GM19328 (cell line): ENCODE results near the gene ZNF460.

Experiments used
- ATAC-seq: cut with Tn5 transposase; IDR thresholded peaks from one replicate; pipeline ENCODE4 v1.9.1; 2021; ENCODE audit warnings: mild to moderate bottlenecking, moderate library complexity; ENCODE audit not compliant: unreplicated experiment

The ZNF460 gene

DNA sequence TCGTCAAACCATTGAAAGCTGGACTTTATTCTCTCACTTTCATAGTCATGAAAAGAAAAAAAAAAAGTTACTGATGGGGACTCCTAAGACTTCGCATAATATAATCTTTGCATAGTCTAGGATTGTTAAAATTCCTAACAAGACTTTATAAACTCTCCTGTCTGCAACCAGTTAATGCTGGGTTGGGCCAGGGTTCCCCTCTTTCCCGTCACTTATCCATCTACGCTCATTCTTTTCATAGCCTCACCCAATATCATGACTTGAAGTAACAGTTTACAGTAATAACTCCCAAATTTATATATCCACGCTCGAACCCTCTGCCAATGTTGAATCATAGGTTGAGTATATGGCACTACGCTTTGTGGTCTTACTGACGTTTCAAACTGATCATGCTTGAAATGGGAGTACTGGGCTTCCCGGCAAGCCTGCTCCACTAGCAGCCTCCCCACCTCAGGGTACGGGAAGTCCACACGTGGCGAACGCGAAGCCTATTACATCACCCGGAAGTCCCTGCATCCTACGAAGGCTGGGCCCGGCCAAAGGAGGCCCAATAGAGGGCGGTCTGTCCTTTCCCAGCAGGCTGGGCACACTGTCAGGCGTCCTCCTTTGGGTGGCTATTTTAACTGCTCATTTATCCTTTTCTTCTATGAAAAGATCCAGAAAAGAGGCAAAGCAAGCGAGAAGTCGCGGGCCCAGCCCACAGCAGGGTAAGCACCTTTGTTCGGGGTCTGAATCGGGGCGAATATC lies 694 bp upstream of the ZNF460 start:
- ATAC-seq, result peak; percentile 72

DNA sequence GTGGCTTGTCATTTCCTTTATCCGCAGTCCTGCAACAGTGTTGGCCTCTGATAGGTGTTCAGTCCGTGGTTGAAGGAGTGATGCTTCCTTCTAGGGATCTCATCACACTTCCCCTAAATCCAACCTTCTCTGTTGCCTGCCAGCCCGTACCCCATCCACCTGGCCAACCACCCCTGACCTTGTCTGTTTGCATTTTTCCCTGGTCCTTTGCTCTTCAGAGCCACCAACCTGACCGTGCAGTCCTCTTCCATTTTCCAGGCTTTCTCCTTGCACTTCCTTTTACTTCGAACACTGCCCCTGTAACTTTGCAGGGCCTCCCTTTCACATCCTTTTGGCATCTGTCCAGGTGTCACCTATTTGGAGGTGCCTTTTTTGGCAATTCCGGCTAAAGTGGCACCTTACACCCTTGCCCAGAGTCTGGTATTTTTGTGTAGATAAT lies 696 bp downstream of the ZNF460 start:
- ATAC-seq, result no peak

DNA sequence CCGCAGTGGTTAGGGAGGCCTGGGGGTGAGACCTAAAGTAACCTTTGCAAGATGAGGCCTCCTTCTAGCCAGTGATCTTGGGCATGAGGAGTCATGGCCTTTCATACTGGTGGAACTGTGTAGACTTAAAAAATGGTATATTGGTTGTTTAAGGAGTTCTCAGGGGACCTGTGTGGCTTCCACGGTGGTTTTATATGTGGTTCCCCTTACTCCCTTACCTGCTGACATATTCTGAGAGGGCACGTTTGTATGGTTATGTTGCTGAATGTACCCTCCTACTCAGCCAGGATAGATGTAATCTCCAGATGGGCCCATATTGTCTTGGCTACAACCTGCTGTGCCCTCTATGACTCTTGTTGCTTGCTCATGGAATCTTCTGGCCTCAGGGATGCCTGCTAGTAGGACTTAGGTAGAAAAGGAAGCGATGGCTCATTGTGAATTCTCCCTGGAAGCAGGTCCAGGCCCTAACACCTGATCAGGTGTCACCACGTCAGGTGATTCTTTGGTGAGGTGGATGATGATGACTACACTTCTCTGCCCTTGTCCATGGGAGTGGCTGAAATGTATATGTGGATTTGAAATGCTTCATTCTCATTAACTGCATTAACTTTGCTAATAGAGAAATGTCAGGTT lies 1.8 kb downstream of the ZNF460 start:
- ATAC-seq, result no peak

DNA sequence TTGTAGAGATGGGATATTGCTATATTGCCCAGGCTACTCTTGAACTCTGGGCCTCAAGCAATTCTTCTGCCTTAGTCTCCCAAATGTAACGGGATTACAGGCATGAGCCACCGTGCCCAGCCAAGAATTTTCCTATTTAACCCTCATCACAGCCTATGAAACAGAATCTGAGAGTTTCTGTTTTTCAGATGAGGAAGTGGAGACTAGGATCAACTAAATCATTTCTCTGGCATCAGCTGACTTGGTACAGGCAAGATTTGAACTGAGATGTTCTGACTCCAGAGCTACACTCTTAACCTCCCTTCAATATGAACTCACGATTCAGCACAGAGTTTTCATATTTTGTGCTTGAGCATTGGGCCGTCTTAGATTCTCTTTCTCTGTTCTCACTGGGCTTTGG lies 8.1 kb downstream of the ZNF460 start:
- ATAC-seq, result no peak

DNA sequence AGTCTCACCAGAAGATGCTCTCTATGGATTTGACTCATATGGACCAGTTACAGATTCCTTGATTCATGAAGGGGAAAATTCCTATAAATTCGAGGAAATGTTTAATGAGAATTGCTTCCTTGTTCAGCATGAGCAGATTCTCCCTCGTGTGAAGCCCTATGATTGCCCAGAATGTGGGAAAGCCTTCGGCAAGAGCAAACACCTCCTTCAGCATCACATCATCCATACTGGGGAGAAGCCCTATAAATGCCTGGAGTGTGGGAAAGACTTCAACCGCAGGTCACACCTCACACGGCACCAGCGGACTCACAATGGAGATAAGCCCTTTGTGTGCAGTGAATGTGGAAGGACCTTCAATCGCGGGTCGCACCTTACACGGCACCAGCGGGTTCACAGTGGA lies 10.7 kb downstream of the ZNF460 start:
- no peak for ATAC-seq

DNA sequence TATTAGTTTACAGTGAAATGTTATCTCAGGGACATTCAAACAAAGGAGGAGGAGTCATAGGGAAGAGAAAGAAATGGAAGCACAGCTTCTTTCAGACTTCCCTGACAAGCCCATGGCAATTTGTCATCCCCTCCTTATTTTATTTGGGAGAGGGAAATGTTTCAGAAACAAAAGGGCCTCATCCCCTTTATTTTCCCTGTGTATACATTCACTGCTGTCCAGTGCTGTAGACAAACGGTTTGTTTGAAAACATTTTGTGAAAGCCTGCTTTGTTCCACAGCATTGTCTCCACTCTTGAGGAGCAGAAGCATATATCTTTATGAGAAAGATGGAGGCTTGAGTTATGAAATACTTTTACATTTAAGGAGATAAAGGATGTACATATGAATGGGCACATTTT lies 12.3 kb downstream of the ZNF460 start:
- no peak for ATAC-seq

DNA sequence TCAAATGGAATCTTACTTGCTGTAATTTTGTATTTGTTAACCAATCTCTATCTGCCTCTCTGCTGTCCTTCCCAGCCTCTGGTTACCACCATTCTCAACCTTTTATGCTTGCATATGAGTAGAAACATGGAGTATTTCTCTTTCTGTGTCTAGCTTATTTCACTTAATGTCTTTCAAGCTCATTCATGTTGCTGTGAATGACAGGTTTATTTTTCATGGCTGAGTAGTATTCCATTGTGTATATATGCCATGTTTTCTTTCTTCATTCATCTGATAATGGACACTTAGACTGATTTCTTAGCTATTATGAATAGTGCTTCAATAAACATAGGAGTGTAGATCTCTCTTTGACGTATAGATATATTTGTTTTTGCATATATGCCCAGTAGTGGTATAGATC lies 13.4 kb downstream of the ZNF460 start:
- no peak for ATAC-seq

DNA sequence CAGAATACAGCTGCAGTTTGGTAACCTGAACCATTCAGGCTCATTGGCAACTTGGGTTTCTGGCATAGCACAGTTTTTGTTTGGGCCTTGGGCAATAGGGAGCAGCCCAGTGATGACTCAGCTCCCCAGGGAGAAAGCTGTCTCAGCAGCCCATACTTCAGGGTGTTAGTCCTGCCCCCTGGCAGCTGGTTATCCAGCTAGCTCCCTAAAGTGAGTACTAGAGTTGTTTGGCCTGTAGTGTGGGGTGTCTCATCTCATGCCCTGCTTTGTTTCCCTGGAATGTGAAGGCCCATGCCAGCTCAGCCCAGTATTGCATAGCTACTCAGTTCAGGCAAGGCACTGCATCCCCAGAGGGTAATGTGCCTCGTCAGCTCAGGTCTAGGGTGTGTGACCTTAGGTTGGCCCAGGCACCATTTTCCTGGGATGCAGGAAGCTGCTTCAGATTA lies 21.8 kb downstream of the ZNF460 start:
- no peak for ATAC-seq

DNA sequence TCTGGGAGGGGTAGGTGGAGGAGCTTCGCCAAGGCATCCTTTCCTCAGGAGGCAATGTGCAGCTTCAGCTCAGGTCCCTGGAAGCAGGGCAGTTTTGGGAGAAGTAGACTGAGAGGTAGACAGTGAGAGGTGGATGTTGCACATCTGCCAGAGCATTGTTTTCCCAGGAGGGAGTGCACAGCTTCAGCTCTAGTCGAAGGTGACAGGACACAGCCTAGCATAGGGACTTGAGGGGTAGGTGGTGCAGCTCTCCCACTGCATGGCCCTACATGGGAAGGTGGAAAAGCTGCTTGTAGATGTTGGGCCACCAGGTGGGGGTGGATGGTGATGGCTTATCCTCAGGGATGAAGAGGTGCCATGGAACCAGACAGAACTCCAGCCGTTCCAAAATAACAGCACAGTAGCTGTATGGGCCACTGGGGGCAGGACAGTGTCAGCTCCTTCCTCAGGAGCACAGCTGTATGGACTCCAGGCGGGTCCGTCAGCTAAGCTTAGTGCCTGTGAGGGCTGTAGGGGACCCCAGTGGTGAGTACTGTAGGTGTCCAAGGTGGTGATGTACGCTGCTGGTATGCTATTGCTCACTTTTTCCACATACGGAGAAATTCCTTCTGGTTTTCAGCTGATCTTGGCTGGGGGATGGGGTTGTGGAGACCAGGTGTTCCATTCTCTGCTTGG lies 22.6 kb downstream of the ZNF460 start:
- no peak for ATAC-seq

DNA sequence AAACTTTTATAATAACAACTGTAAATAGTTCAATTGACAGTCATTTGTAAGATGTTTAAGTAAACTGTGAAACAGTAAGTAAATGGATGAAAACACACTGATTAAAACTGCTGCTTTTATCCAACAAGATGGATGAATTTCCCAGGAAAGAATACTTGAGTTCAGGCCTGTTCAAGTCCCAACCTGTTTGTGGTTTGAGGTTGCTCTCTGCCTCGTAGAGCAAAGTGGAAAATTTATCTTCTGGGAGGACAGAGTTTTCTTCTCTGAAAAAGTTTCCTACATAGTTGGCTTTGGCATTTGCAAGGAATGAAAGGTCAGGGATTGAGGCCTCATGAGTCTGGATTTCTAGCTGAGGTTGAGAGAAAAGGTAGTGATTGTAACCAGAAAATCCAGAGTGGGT lies 24.8 kb downstream of the ZNF460 start:
- no peak for ATAC-seq

DNA sequence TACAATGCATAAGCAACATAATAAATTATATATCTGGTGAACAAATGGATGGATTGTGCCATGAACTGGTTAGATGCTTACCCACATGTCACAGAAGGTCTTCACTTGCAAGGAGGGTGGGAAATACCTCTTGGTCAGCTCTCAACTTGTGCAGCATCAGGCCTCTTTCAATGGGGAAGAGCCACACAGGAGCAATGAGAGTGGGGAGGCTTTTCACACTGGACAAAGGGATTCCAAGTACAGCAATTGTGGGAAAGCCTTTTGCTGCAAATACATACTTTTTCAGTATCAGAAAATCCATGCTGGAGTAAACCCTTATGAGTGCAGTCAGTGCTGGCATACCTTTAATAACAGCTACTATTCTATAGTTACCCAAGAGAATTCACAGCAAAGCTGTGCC lies 28.2 kb downstream of the ZNF460 start:
- no peak for ATAC-seq

DNA sequence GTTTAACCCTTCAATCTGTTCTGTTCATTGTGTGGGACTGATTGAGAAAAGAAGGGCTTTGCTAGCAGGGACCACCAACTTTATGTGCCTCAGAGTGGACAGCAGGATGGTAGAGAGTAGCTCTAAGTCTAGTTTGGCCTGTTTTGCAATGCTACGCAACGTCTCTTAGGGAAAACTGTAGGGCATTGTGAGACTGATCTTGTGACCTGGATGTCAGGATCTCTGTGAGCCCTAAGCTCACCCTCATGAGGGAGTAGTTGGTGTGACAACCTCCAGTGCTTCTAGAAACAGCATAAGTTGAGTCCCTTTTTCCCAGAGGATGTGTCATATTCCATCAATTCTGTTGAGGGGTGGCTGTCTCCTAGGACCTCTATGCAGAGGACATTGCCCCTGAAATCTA lies 30.5 kb downstream of the ZNF460 start:
- no peak for ATAC-seq

DNA sequence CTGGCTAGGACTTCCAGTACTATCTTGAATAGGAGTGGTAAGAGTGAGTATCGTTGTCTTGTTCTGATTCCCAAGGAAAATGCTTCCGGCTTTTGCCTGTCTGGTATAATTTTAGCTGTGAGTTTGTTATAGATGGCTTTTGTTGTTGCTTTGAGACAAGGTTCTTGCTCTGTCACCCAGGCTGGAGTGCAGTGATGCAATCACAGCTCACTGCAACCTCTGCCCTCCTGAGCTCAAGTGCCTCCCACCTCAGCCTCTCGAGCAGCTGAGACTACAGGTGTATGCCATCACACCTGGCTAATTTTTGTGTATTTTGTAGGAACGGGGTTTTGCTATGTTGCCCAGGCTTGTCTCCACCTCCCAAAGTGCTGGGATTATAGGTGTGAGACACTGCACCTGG lies 33.9 kb downstream of the ZNF460 start:
- no peak for ATAC-seq

DNA sequence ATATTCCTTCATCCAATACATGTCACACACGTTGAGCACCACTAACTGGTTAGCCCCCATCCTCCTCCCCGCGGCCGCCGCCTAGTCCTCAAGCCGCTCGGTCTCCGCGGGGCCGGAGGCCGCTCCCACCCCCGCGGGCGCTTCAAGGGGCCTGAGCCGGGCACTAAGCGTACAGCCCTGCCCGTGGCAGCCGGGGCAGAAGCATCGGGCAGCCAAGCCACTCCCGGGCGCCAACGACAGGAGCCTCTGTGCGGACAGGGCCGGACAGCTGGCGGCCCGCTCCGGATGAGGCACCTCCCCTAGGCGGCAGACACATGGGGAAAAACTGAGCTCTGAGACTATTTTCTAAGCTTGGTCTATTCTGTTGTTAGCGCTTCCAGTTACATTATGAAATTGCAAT lies 37.2 kb downstream of the ZNF460 start:
- ATAC-seq, result no peak

DNA sequence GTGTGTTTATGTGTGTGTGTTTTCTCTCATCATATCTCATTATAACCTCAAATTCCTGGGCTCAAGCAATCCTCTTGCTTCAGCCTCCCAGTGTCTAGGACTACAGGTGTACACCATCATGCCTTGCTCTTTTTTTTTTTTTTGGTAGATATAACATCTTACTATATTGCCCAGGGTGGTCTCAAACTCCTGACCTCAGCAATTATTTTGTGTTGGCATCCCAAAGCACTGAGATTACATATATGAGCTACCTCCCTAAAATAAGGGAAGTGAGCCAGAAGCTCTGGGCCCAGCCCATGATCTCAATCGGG lies 39.5 kb downstream of the ZNF460 start:
- no peak for ATAC-seq

DNA sequence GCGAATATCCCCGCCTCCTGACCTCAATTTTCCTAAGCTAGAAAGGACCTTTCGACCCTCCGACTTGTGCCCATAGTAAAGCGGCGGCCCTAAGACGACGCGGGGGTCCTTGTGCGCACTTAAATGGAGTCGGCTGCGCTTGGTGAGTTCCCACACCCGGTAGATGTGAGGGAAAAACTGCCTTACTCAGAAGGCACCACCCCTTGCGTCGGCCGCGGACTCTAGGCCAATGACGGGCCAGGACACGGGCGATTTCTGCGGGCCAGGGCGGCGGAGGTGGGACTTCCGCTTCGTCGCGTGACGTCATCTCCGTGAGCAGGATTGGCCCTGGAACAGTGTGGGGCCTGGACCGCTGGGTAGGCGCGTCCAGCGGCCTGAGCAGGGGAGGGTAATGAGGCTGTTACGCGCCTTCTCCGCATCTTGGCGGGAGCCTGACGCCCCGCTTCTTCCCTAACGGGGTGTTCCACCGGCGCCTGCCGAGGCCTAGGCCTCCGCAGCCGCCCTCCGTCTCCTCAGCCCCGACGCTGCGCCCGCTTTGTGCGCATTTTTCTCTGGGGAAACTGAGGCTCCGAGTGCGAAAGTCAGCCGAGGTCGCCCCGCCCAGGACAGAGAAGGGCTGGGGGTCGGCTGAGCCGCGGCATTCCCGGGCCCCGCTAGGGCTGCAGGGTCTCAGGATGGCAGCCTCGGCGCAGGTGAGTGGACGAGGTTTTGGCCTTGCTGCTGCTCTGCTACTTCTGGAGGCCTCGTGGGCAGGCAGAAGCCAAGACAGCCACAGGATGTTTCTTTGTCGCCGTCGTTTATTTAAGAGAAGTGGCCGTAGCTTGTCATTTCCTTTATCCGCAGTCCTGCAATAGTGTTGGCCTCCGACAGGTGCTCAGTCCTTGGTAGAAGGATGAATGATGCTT lies 40.1 kb downstream of the ZNF460 start, which contains the start of gene ZNF543:
Gene ZNF543, plus strand, starts transcription at position 293 of the 905 bp plus-strand sequence. Its CDS starts 382 bp downstream, at position 675.
- ATAC-seq, result peak; percentile 92

DNA sequence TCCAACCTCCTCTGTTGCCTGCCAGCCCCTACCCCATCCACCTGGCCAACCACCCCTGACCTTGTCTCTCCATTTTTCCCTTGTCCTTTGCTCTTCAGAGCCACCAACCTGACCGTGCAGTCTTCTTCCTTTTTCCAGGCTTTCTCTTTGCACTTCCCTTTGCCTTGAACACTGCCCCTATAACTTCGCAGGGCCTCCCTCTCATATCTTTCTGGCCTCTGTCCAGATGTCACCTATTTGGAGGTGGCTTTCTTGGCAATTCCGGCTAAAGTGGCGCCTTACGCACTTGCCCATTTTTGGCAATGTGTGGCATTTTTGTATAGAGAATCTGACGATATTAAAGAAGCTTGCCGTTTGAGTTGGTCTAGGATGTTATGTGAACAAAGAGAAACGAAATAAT lies 40.8 kb downstream of the ZNF460 start:
- no peak for ATAC-seq

DNA sequence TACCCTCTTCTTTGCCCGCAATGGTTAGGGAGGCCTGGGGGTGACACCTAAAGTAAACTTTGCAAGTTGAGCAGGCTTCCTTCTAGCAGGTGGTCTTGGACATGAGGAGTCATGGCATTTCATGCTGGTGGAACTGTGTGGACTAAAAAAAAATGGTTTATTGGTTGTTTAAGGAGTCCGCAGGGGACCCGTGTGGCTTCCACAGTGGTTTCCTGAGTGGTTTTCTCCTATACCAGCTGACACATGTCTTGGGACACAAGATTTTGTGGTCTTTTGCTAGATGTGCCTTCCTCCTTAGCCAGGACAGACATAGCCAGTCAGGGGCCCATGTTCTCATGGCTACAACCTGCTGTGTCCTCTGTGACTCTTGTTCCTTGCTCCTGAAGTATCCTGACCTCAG lies 41.5 kb downstream of the ZNF460 start:
- ATAC-seq, result no peak

DNA sequence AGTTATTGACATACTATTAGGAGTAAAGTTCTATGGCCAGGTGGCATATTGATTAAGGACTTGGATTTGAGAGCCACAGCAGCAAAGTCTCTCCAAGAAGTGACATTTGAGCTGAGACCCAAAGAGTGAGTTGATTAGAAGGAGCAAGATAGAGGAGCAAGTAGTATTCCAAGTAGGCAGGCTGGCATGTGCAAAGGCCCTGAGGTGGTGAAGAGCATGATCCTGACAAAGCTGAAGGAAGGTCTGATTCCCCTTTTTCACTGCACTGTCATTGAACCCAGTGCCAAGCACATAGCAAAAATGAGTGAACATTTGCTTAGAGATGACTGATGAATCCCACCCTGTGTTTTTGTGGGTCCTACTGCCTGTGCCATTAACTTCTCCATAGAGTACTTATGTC lies 44.7 kb downstream of the ZNF460 start:
- ATAC-seq, result no peak

DNA sequence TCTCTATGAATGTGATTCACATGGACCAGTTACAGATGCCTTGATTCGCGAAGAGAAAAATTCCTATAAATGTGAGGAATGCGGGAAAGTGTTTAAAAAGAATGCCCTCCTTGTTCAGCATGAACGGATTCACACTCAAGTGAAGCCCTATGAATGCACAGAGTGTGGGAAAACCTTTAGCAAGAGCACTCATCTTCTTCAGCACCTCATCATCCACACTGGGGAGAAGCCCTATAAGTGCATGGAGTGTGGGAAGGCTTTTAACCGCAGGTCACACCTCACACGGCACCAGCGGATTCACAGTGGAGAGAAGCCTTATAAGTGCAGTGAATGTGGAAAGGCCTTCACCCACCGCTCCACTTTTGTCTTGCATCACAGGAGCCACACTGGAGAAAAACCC lies 47.7 kb downstream of the ZNF460 start:
- no peak for ATAC-seq

DNA sequence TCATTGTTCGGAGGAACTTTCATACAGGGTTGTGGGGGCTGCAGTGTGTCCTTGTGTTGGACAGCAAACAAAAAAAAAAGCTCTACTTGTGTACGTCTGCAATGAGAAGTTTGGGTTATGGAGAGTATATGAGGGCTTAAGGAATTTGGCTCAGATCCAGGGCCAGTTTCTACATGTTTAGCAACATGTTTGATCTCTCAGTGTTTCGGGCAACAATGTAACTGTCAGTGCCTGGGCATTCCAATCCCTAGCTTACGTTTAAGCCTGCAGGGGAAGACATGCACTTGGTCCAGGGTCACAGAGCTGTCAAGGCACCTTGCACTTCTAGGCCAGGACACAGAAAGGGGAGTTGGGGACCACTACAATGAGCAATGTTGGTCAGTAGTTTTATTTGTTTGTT lies 53.9 kb downstream of the ZNF460 start:
- no peak for ATAC-seq
